Activated CD4-positive, alpha-beta memory T cell treated with anti-CD3 and anti-CD28 coated beads for 36 hours (primary cell): ENCODE results near the gene LIN37. TPM values are rescaled to one million over a fixed set of nuclear protein-coding genes. Genes with fewer than 3 reads are reported as not detected.
A peak's percentile ranks its signal among the peaks of the same experiment; 100 is the strongest.

Experiments used
- CTCF ChIA-PET: fragments of 350-600 bp; sonication (Branson Sonifier 250); formaldehyde crosslinking; loops from one replicate; lab custom pipeline; 2021; ENCODE audit warnings: antibody characterized with exemption, inconsistent platforms; lab: Charles Lee
- POLR2A ChIA-PET: fragments of 350-600 bp; sonication (Branson Sonifier 250); formaldehyde crosslinking; loops from one replicate; lab custom pipeline; 2021; ENCODE audit warnings: antibody characterized with exemption; lab: Charles Lee
- DNase-seq: peaks from one replicate; pipeline ENCODE4 v3.0.0-alpha.2; 2020
- H3K27ac Mint-ChIP-seq: one replicate; pipeline ENCODE4 v1.8.0; 2021; ENCODE audit warnings: mixed read lengths
- H3K27me3 Mint-ChIP-seq: one replicate; pipeline ENCODE4 v1.8.0; 2021; ENCODE audit warnings: mixed read lengths
- H3K36me3 Mint-ChIP-seq: one replicate; pipeline ENCODE4 v1.8.0; 2021; ENCODE audit warnings: mixed read lengths
- H3K4me1 Mint-ChIP-seq: one replicate; pipeline ENCODE4 v1.8.0; 2021; ENCODE audit warnings: low read depth, mixed read lengths
- H3K4me3 Mint-ChIP-seq: one replicate; pipeline ENCODE4 v1.8.0; 2021; ENCODE audit warnings: mild to moderate bottlenecking, mixed read lengths
- H3K9me3 Mint-ChIP-seq: one replicate; pipeline ENCODE4 v1.8.0; 2021; ENCODE audit warnings: mixed read lengths
- intact Hi-C: fragments of 100-400 bp; cut with micrococcal nuclease; formaldehyde crosslinking; loops from one replicate; pipeline ENCODE4 v1.15.1; 2023
- total RNA-seq, 2 experiments: library from RNA; stranded (reverse); gene quantifications; one replicate each; pipeline ENCODE4 v1.2.3, GENCODE V29; 2021

The LIN37 gene
- 1 to 10 TPM; 7.5 TPM for total RNA-seq

GRCh38 chr19:35748106-35749020 lies at the start of gene LIN37:
LIN37 (plus strand) TSS chr19:35748576; CDS start chr19:35748725, 149 bp downstream.
- no peaks in the 10 kb centered on the region for H3K27me3 Mint-ChIP-seq
- ChIA-PET CTCF (interaction anchor here (0.5 to 1.2 kb wide), 11 partner anchors 9 to 205 kb away, joined by 3 to 6 read pairs (median 3); partner anchors contain the start of gene KMT2B), POLR2A (interaction anchor here (0.9 to 1.5 kb wide), 6 partner anchors 9 to 108 kb away, joined by 3 to 9 read pairs (median 6); partner anchors contain the start of genes COX6B1, KIRREL2, KMT2B and PROSER3)
- H3K4me1 Mint-ChIP-seq = peaks cover 42% of the 10 kb centered on the region
- H3K4me3 Mint-ChIP-seq = peak within 1 kb of the TSS; percentile 94
- DNase-seq = peak; percentile 99
- H3K9me3 Mint-ChIP-seq = no peaks in the 10 kb centered on the region
- peaks cover 5% of the 10 kb centered on the region for H3K36me3 Mint-ChIP-seq
- H3K27ac Mint-ChIP-seq = peak within 1 kb of the TSS; percentile 88
- intact Hi-C loops = loop anchor here (1.0 to 10.0 kb wide), 7 partner anchors 10 to 466 kb away; partner anchors contain the start of genes ARHGAP33, COX6B1, ETV2 and OVOL3

DNA sequence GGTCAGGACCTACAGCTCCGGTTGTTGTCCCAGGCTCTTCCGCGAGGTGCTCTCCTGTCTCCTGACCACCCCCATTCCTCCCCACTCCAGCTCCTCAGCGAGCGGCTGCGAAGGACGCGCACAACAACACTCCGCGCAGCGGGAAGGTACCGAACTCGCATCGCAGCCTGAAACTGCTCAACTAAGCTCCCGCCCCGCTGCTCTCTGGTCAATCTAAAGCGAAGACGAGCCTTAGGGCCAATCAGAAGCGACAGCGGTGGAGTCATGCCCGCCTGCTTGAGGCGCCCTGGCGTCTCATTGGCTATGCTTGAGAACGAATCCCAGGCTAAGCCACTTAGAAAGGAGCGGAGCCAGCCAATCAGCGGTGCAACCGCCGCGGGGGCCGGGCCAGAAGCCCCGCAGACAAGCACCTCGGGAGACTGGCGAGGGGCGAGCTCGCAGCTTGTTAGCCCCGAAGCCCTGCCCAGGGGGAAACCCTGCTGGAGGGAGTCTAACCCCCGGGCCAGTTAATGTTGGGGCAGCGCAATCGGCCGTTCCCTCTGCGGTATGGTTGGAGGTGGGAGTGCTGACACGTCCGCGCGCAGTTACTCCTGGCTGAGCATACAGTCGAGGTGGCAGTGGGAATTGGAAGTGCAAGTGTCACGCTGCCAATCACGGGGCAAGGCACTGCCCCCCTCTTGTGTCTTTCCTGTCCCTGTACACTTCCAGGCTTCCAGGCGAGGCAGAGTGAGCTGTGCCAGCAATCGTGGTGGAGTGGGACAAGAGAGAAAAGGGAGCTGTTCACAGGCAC lies 46.0 kb upstream of the LIN37 start:
- Mint-ChIP-seq H3K36me3 (peaks cover 2% of the 10 kb centered on the region), H3K27ac (peak overlapping the region; percentile 94), H3K27me3 (no peaks in the 10 kb centered on the region), H3K4me3 (peak overlapping the region; percentile 93), H3K9me3 (no peaks in the 10 kb centered on the region), H3K4me1 (peaks cover 3% of the 10 kb centered on the region)
- intact Hi-C loops = loop anchor here (1.0 kb wide), 1 partner anchor 9 kb away; no protein-coding TSS in a partner anchor
- peak; percentile 97 for DNase-seq
- ChIA-PET CTCF (interaction anchor here (0.9 to 16.2 kb wide), 9 partner anchors 8 to 229 kb away, joined by 3 to 197 read pairs (median 5); partner anchors contain the start of gene LIN37), POLR2A (interaction anchor here (0.6 to 3.4 kb wide), 11 partner anchors 11 to 228 kb away, joined by 3 to 96 read pairs (median 3); partner anchors contain the start of genes COX6B1, IGFLR1, KMT2B and LIN37)

GRCh38 chr19:35703343-35703742 lies 45.0 kb upstream of the LIN37 start:
- no peaks in the 10 kb centered on the region for H3K9me3 Mint-ChIP-seq
- DNase-seq = no peak
- no peak overlapping the region for H3K4me3 Mint-ChIP-seq
- POLR2A ChIA-PET = interaction anchor here (3.4 kb wide), 1 partner anchor 10 kb away, joined by 96 read pairs; no protein-coding TSS in a partner anchor
- peaks cover 2% of the 10 kb centered on the region for H3K36me3 Mint-ChIP-seq
- H3K27ac Mint-ChIP-seq = no peak overlapping the region
- H3K27me3 Mint-ChIP-seq = no peaks in the 10 kb centered on the region
- CTCF ChIA-PET = interaction anchor here (1.1 to 16.2 kb wide), 5 partner anchors 9 to 45 kb away, joined by 3 to 197 read pairs (median 6); partner anchors contain the start of gene LIN37
- peaks cover 3% of the 10 kb centered on the region for H3K4me1 Mint-ChIP-seq
- intact Hi-C loops = no loop called here

- intact Hi-C loops = no loop called here
Measured at GRCh38 chr19:35704218-35704617, 44.2 kb upstream of the LIN37 start, which contains the start of gene ZBTB32. ZBTB32 (plus strand) TSS chr19:35704558; CDS start chr19:35714627, 10,069 bp downstream.

GRCh38 chr19:35708391-35708790 lies 40.0 kb upstream of the LIN37 start:
- no peak for DNase-seq
- Mint-ChIP-seq H3K27me3 (no peaks in the 10 kb centered on the region), H3K36me3 (peaks cover 6% of the 10 kb centered on the region), H3K4me1 (peaks cover 42% of the 10 kb centered on the region), H3K9me3 (no peaks in the 10 kb centered on the region), H3K27ac (peak overlapping the region; percentile 28), H3K4me3 (no peak overlapping the region)
- POLR2A ChIA-PET = no interaction called here
- CTCF ChIA-PET = interaction anchor here (3.5 kb wide), 1 partner anchor 14 kb away, joined by 16 read pairs; no protein-coding TSS in a partner anchor
- intact Hi-C loops = no loop called here

More at GRCh38 chr19:35704218-35704617, 44.2 kb upstream of the LIN37 start, which contains the start of gene ZBTB32:
- Mint-ChIP-seq H3K27ac (no peak within 1 kb of the TSS), H3K4me3 (no peak within 1 kb of the TSS), H3K27me3 (no peaks in the 10 kb centered on the region), H3K9me3 (no peaks in the 10 kb centered on the region), H3K36me3 (peaks cover 2% of the 10 kb centered on the region), H3K4me1 (peaks cover 10% of the 10 kb centered on the region)
- ChIA-PET CTCF (interaction anchor here (1.2 to 16.2 kb wide), 3 partner anchors 9 to 36 kb away, joined by 3 to 197 read pairs (median 3); no protein-coding TSS in a partner anchor), POLR2A (interaction anchor here (3.4 kb wide), 1 partner anchor 9 kb away, joined by 96 read pairs; no protein-coding TSS in a partner anchor)
- DNase-seq = peak; percentile 40

DNA sequence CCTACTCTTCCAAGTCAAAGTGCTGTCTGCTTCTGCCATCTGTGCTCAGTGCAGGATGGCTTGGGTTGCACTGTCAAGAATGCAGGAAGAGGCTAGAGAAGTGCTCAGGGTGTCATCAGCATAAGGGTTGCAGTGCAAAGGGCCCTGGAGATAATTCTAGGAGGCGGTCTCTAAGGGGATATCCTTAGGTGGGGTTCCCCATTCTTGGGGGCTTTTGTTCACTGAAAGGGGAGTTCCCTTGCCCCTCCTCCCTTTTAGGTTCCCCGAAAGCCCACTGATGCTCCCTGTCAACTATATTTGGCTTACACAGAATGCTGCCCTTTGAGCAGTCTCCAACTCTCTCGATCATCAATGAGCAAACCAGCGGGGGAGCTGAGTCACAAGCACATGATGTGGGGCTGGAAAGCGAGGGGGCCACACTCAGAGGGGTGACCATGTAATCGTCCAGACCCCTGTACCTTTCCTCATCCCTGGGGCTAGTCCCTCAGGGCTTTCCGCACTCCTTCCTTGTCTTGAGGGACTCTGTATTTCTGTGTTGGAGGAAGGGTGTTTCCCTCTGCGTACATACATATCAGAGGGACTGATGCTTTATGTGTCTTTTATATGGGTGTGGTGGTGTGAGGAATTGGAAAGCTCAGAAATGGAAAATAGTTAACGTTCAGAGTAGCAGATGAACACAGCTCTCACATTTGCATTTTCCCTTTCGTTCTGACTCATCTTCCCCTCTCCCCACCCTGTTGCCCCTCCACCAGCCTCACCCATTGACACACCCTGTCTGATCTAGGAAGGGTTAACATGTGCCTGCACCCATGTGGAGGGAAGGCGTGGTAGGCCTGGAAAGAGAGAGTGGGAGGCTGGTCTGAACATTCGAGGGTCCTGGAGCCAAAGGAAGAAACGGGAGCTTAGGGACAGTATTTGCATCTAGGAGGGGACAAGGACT lies 37.3 kb upstream of the LIN37 start:
- peaks cover 49% of the 10 kb centered on the region for H3K4me1 Mint-ChIP-seq

GRCh38 chr19:35712567-35713505 lies 35.5 kb upstream of the LIN37 start:
- peak overlapping the region; percentile 99 for H3K27ac Mint-ChIP-seq
- ChIA-PET CTCF (interaction anchor here (1.8 to 7.0 kb wide), 5 partner anchors 15 to 219 kb away, joined by 5 to 197 read pairs (median 7); partner anchors contain the start of genes COX6B1, IGFLR1 and ZBTB32), POLR2A (interaction anchor here (0.6 to 7.3 kb wide), 11 partner anchors 10 to 188 kb away, joined by 3 to 96 read pairs (median 5); partner anchors contain the start of genes COX6B1, HAUS5, IGFLR1 and LIN37)
- peaks cover 42% of the 10 kb centered on the region for H3K36me3 Mint-ChIP-seq
- H3K4me1 Mint-ChIP-seq = peaks cover 49% of the 10 kb centered on the region
- intact Hi-C loops = loop anchor here (1.0 to 10.0 kb wide), 7 partner anchors 44 to 502 kb away; partner anchors contain the start of genes ARHGAP33, HSPB6, NFKBID and OVOL3
- H3K4me3 Mint-ChIP-seq = peak overlapping the region; percentile 91
- H3K9me3 Mint-ChIP-seq = no peaks in the 10 kb centered on the region
- H3K27me3 Mint-ChIP-seq = no peaks in the 10 kb centered on the region
- peak; percentile 90 for DNase-seq

More for the DNA sequence above, 37.3 kb upstream of the LIN37 start:
- Mint-ChIP-seq H3K27me3 (no peaks in the 10 kb centered on the region), H3K4me3 (peak overlapping the region; percentile 54), H3K36me3 (peaks cover 32% of the 10 kb centered on the region), H3K27ac (peak overlapping the region; percentile 99), H3K9me3 (no peaks in the 10 kb centered on the region)
- DNase-seq = peak; percentile 87
- CTCF ChIA-PET = interaction anchor here (1.1 to 7.0 kb wide), 4 partner anchors 13 to 32 kb away, joined by 3 to 197 read pairs (median 10); partner anchors contain the start of genes IGFLR1 and ZBTB32
- intact Hi-C loops = loop anchor here (1.0 to 10.0 kb wide), 5 partner anchors 9 to 504 kb away; partner anchors contain the start of genes OVOL3, POLR2I, TBCB and ZNF146
- POLR2A ChIA-PET = interaction anchor here (0.6 to 7.3 kb wide), 9 partner anchors 9 to 190 kb away, joined by 3 to 96 read pairs (median 9); partner anchors contain the start of genes IGFLR1, LIN37, NFKBID and PSENEN

DNA sequence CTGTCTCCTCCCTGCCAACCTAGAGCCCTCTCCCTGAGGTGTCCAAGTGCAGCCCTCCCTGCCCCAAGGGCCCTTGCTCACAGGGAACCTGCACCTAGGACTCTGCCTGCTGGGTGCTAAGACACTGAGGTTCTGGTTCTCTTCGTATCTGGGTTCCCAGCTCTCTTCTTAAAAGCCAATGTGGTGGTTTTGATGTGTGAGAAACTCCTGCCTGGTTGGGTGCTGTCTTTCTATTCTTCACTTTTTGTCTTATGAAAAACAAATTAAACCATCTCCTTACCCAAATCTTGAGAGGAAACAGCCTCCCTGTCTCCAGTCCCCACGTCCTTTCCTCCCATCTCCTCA lies 34.9 kb upstream of the LIN37 start:
- Mint-ChIP-seq H3K27ac (peak overlapping the region; percentile 99), H3K4me1 (peaks cover 49% of the 10 kb centered on the region), H3K4me3 (peak overlapping the region; percentile 91), H3K27me3 (no peaks in the 10 kb centered on the region), H3K9me3 (no peaks in the 10 kb centered on the region), H3K36me3 (peaks cover 43% of the 10 kb centered on the region)
- intact Hi-C loops = loop anchor here (1.0 to 10.0 kb wide), 7 partner anchors 44 to 501 kb away; partner anchors contain the start of genes ARHGAP33, HSPB6, NFKBID and OVOL3
- CTCF ChIA-PET = interaction anchor here (1.8 to 7.0 kb wide), 3 partner anchors 15 to 219 kb away, joined by 5 to 197 read pairs (median 5); partner anchors contain the start of genes COX6B1 and ZBTB32
- POLR2A ChIA-PET = interaction anchor here (0.6 to 7.3 kb wide), 9 partner anchors 11 to 101 kb away, joined by 3 to 96 read pairs (median 9); partner anchors contain the start of genes HAUS5, IGFLR1, LIN37 and PSENEN
- no peak for DNase-seq
